HG02678 (cell line): ENCODE measurements around the gene DIDO1.
"Not testable (repeated sequence)": the region's sequence is repeated elsewhere in the genome, so short reads cannot be mapped to it uniquely, and the experiment has no call there.

ENCODE experiments used
- ATAC-seq: cut with Tn5 transposase; IDR thresholded peaks from one replicate; pipeline ENCODE4 v1.9.1; 2021; ENCODE audit warnings: mild to moderate bottlenecking, moderate library complexity; ENCODE audit not compliant: unreplicated experiment

Gene DIDO1

DNA sequence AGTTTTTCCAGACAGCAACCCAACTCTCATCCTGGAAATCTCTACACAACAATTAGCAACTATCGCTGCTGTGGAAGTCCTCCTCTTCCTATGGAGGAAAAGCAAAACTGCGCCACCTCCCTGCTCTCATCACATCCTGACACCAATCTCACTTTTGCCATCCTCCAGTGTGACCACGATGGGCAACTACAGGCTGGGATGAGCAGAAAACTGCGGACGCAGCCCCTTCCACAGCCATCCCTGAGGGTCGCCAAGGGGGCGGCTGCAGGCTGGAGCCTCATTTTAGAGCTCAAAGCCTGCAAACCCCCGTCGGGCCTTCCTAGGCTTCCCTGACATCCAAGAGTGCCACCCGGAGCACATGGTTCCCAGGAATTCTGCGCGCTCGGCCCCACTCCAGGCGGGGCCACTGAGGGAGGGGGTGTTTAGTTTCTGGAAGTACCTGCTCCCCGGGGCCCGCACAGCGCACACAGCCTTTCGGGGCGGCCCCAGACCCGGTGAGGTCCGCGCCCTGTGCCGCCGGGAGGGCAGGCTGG lies 65.8 kb downstream of the DIDO1 start:
- ATAC-seq = no peak

DNA sequence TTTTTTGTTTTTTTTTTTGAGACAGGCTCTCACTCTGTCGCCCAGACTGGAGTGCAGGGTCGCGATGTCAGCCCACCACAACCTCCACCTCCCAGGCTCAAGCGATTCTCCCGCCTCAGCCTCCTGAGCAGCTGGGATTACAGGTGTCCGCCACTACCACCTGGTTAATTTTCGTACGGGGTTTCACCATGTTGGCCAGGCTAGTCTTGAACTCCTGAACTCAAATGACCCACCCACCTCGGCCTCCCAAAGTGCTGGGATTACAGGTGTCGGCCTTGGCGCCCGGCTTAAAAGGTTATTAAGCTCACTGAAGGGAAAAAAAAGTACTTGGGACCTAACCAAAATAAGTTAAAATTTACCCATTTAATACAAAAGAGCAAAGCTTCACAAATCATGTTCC lies 66.6 kb downstream of the DIDO1 start:
- ATAC-seq = no peak

DNA sequence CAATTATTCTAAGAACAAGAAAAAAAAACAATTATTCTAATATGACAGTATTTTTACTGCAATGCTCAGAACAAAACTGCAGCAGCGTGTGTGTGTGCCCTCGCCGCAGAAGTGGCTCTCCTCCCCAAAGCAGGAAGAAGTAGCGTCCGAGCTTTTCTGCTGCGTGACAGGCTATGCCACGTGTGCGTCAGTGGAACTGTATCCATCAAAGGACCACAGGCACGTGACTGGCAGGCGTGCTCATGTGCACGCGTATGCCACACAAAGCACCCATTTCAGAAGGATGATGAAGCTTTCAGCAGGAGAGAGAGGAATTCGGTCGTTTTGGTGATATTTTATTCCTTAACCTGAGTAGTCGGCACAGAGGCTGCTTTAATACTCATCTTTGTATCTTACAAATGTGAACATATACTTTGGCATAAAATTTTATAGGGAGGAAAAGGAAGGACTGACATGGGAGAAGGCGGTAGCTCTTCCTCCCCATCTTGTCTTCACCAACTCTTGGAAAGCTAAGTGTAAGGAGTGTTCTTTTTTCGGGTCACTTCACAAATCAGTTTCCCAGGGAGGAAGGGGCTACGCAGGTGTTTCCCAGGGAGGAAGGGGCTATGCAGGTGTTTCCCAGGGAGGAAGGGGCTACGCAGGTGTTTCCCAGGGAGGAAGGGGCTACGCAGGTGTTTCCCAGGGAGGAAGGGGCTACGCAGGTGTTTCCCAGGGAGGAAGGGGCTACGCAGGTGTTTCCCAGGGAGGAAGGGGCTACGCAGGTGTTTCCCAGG lies 68.1 kb downstream of the DIDO1 start:
- ATAC-seq = no peak

DNA sequence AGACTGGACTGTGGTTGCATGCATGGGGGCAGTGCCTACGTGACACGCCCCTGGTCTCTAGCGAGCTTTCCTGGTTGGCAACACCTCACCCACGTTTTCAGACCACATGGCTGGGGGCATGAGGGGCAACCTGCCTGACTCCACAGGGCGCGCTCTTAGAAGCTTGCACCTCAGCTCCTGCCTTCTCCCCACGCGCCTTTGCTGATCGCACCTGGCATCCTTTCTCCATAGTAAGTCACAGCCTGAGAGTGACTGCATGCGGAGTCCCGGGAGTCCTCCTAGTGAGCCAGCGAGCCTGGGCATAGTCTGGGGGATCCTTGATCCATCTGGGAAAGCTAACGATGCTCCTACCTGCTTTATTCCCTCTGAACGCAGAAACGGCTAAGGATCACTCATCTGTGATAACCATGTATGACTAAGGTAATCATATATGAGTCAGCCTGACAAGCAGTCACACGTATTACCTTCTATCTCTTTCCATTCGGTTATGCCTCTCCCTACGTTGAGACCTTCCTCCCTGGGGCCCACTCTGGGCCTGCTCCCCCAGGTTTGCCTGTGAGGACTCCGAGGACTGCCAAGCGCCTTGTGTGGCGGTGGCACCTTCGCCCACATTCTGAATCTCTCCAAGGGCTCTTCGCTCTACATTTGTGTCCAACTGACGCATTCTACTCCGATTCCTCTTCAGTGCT lies 69.2 kb downstream of the DIDO1 start:
- ATAC-seq = no peak

DNA sequence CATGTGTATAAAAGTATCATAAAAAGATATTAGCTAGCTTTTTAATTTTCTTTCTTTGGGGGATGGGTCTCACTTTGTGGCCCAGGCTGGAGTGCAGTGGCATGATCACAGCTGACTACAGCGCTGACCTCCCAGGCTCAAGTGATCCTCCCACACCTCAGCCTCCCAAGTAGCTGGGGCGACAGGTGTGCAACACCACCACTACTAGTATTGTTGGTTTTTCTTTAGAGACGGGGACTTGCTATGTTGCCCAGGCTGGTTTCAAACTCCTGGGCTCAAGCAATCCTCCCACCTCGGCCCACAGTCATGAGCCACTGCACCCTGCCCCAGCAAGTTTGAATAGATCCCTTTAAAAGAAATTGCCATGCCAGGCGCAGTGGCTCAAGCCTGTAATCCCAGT lies 71.2 kb downstream of the DIDO1 start:
- ATAC-seq = no peak

DNA sequence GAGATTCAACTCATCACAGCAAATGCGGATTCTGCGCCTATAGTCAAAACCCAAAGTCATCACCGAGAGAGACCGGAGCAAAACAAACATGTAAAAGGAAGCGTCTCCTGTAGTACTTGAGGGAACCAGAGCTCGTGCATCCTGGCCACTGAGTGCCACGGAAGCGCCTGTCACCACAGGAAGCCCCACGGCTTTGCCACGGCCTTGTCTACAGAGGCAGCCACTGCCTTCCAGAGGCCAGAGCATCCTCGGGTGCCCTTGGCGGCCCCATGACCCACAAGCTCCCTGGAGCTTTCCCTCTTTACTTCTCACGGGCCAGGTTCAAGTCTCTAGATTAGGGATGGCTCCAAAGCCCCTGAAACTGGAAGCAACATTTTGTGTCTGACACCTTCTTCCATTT lies 72.2 kb downstream of the DIDO1 start:
- no peak for ATAC-seq

DNA sequence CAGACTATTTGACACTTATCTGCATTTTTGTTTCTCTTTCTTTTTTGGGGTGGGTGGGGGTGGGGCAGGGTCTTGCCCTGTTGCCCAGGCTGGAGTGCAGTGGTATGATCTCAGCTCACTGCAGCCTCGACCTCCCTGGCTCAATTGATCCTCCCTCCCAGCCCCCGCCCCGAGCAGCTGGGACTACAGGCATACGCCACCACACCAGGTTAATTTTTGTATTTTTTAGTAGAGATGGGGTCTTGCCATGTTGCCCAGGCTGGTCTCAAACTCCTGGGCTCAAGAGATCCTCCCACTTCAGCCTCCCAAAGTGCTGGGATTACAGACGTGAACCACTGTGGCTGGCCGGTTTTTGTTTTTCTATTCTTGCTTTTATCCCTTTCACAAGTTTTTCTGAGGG lies 73.0 kb downstream of the DIDO1 start:
- not testable (repeated sequence) for ATAC-seq

DNA sequence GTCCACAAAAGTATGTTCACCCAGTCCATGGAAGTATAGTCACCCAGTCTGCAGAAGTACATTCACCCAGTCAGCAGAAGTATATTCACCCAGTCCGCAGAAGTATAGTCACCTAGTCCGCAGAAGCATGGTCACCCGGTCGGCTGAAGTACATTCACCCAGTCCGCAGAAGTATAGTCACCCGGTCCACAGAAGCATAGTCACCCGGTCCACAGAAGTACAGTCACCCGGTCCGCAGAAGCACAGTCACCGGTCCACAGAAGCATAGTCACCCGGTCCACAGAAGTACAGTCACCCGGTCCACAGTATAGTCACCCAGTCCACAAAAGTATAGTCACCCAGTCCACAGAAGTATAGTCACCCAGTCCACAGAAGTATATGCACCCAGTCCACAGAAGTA lies 73.5 kb downstream of the DIDO1 start:
- no peak for ATAC-seq

DNA sequence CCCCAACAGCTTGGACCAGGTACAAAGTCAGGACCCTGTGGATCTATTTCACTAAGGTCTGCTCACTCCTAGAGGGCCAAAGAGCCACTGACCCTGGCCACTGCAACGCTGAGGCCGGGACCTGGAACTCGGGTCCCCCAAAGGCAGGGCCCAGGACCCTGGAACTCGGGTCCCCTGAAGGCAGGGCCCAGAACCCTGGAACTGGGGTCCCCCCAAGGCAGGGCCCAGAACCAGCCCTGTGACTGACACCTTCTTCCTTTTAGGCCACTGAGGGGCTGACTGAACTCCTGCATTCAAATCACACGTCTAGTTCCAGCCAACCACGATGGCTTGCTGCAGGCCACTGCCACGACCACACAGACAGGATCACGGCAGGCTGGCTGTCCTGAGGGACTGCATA lies 74.1 kb downstream of the DIDO1 start:
- ATAC-seq = no peak

DNA sequence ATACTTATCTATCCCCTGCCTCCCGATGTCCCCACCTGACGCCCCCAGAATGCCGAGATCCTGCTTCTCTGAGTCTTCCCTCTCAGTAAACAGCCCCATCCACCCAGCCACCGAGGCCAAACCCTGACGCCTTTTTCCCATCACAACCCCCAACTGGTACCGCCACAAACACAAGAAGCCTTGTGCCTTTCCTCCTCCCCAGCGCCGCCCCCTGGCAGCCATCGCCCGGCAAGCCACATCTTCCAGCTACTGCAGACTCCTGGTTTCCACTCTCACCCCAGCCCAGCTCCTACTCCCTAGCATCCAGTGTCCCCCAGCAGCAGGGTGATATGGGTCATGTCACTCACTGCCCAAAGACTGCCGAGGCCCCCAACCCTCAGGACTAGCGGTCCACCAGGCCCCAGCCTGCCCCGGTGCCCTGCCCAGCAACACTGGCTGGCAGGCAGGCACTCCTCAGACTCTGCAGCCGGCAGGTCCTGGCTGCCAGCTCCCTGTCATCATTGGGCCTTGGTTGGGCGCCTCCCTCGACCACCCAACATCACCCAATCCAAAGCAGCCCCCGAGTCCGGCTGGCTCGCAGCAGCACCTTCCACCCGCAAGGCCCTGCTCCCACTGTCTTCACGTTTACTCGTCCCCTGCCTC lies 75.9 kb downstream of the DIDO1 start:
- ATAC-seq = no peak

DNA sequence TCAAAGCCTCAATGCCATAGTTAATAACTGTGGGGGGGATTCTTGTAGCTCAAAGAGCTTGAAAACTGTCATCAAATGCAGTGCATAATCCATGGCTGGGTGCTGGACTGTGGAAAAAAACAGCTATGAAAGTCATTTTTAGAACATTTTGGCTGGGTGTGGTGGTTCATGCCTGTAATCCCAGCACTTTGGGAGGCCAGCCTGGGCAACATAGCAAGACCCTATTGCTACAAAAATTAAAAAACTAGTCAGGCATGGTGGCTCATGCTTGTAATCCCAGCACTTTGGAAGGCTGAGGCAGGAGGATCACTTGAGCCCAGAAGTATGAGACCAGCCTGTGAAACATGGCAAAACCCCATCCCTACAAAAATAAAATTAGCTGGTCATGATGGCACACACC lies 76.9 kb downstream of the DIDO1 start:
- no peak for ATAC-seq

DNA sequence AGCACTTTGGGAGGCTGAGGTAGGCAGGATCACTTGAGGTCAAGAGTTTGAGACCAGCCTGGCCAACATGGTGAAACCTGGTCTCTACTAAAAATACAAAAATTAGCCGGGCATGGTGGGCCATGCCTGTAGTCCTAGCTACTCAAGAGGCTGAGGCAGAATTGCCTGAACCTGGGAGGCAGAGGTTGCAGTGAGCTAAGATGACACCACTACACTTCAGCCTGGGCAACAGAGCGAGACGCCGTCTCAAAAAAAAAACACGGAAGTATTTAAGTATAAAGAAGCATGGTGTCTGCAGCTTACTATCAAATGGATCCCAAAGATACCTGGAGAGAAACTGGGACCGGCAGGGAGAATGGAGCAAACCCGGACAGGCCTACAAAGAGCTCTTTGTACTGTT lies 77.4 kb downstream of the DIDO1 start:
- not testable (repeated sequence) for ATAC-seq

DNA sequence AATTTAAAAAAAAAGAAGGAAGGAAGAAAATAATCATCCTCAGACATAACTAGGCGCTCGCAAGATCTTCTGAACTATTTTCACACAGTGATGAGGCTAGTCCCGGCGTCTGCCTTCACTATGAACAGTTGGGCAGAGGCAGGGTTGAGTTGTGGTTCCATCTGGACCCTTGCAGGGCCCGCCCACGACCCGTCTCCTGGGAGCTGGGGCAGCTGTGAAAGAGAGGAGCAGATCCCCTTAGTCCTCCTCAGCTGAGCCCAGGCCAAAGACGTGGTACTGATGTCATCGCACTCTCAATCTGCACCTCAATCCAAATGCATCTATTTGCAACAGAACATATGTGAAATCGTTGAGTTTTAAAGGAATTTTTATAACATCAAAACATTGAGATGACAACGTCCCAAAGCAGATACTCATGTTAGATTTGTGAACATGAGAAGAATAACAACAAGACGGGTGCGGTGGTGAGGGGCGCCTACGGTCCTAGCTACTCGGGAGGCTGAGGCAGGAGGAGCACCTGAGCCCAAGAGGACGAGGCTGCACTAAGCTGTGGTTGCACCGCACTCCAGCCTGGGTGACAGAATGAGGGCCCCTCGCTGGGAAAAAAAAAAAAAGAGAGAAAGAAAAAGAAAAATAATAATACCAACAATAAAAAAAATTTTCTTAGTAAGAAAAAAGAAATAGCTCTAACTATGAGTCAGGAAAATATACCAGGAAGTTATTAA lies 80.0 kb downstream of the DIDO1 start:
- ATAC-seq = no peak

DNA sequence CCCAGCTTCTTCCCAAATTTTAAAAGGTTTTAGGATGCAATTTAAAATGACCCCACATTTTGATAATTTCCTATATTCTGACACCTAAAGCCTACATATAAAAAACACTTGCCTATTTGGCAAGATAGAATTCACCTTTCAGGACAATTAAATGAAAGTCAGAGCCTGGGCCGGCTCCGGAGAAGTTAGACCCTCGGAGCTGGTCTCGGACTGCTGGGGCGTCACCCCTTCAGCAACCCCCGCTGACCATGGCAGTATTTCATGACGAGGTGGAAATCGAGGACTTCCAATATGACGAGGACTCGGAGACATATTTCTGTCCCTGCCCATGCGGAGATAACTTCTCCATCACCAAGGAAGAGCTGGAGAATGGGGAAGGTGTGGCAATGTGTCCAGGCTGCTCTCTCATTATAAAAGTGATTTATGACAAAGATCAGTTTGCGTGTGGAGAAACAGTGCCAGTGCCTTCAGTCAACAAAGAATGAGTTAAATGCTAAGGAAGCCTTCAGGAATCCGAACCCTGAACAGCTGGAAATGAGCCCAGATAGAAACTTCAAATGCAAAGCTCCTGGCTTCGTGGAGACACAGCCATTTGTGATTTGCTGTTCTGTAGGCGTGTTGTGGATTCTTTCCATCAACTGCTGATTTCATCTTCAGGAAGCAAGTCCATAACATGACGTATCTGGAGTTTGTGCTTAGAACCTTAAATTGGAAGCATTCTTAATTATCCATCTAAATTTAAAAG lies 80.7 kb downstream of the DIDO1 start:
- no peak for ATAC-seq

DNA sequence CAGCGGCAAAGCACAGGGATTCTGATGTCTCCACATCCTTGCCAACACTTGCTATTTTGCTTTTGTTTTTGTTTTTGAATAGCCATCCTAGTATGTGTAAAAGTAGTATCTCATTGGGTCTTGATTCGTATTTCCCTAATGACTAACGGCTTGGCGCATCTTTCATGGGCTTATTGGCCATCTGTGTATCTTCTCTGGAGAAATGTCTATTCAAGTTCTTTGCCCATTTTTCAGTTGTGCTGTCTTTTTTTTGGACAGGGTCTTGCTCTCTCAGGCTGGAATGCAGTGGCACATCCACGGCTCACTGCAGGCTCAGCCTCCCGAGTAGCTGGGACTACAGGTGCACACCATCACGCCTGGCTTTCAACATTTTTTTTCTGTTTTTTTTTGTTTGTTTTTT lies 82.1 kb downstream of the DIDO1 start:
- ATAC-seq = no peak

DNA sequence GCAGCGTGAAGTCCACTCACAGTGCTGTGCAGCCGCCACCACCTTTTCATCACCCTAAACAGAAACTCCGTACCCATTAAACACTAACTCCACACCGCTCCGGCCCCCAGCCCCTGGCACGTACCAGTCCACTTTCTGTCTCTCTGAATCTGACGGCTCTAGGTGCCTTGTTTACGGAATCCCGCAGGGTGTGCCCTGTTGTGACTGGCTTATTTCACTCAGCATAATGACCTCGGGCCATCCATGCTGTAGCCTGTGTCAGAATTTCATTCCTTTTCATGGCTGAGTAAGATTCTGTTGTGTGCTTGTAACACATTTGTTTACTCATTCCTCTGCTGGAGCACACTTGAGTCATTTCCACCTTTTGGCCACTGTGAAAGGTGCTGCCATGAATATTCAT lies 82.6 kb downstream of the DIDO1 start:
- ATAC-seq = no peak

DNA sequence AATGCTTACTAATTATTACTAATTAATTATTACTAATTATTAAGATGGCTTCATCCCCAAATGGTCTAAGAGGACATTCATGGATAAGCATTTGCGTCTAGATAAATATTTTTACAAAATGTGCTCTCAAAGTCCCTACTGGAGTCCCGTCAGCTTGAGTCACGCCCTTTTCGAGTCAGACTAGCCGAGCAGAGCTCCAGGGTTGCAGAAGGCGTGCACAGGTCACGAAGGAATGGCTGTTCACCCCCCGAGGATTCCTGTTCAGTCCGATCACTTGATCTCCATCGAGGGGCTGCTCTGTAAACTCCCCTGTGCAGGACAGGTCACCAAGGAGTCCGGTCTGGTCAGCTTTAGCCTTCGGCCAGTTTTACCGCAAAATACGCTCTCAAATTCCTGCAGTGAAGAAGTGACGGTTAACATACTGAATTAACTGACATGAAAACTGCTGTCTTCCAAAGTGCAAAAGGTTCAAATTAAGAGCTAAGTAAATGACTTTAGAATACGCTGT lies 84.5 kb downstream of the DIDO1 start:
- no peak for ATAC-seq

DNA sequence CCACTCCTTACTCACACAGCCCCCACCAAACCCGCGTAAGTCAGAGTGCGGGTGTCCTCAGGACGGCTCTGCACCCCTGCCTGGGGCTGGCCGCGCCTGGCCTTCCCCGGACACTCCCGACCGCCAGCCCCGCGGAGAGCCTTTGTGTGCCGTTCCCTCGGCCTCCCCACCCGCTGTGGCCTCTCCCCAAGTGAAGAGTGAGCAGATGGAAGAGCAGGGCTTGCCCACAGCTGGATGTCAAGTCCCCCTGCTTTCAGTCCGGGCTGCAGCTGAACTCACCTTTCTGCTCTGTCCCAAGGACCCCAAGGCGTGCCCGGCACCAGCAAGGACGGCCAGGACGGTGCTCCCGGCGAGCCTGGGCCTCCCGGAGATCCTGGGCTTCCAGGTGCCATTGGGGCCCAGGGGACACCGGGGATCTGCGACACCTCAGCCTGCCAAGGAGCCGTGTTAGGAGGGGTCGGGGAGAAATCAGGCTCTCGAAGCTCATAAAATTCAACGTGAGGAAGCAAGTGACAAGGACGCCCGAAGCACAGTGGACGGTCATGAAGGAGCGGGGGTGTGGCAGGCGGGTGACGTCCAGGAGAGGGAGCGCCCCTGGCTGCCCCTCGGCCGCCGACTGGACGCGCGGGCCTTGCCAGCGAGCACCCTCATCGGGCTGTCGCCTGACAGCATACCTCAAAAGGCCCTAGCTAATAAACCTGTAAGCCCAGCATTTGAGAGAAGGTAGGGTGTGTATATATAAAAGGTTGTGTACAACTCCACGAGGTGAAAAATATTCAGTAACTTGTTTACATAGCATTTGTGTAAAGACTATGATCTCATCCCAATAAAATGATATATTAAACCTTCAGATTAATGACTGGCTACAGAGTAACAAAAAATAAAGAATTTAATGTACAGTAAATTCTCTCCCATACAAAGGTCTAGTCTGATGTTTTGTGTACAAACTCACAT lies 85.8 kb downstream of the DIDO1 start:
- ATAC-seq = no peak

DNA sequence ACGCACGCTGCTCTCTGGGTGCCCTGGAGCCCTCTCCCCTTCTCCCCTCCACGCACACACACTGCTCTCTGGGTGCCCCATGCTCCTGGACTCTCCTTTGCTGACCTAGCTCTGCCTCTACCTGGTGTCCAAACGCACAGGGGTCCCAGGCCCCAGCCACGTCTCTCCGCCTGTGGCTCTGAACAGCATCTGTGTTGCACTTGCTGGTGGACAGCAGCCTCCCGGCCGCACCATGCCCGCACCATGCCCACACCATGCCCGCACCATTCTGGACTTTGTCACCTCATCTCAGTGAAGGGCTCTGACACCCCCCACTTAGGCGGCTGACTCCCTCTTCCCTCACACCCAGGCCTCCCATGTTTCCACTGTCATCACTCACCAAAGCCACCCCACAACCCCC lies 86.5 kb downstream of the DIDO1 start:
- ATAC-seq = no peak
